Neural cell (in vitro differentiated cells): ENCODE measurements around the gene ANK2. TPM values are rescaled to one million over a fixed set of nuclear protein-coding genes. Genes with fewer than 3 reads are reported as not detected.

Experiments used
- H2AFZ ChIP-seq: fragments of 200-600, 300-800 bp; sonication (generic), shearing (Covaris generic); 2 replicates; pipeline ENCODE4 v1.6.0; 2014; ENCODE audit warnings: low read depth, mild to moderate bottlenecking, antibody characterized with exemption, low read length, moderate library complexity
- H3F3A ChIP-seq: fragments of 200-600 bp; shearing (Covaris generic); 2 replicates; pipeline ENCODE4 v1.6.1; 2016; ENCODE audit warnings: mild to moderate bottlenecking, moderate library complexity, mixed read lengths, antibody characterized with exemption, low read length; ENCODE audit not compliant: insufficient read depth, poor library complexity, severe bottlenecking
- H3K27ac ChIP-seq: fragments of 200-600, 300-800 bp; sonication (generic), shearing (Covaris generic); 2 replicates; pipeline ENCODE4 v1.5.1; 2014; ENCODE audit warnings: mild to moderate bottlenecking, low read length, moderate library complexity
- H3K27me3 ChIP-seq: fragments of 300-800, 200-600 bp; sonication (generic), shearing (Covaris generic); 2 replicates; pipeline ENCODE4 v1.6.0; 2014; ENCODE audit warnings: mild to moderate bottlenecking, low read depth, low read length, moderate library complexity; ENCODE audit not compliant: insufficient read depth
- H3K36me3 ChIP-seq: fragments of 300-800, 200-600 bp; sonication (generic), shearing (Covaris generic); 2 replicates; pipeline ENCODE4 v1.5.1; 2014; ENCODE audit warnings: mild to moderate bottlenecking, antibody characterized with exemption, low read length, moderate library complexity; ENCODE audit not compliant: insufficient read depth
- H3K4me2 ChIP-seq: fragments of 300-800, 200-600 bp; sonication (generic), shearing (Covaris generic); 2 replicates; pipeline ENCODE4 v1.6.0; 2014; ENCODE audit warnings: mild to moderate bottlenecking, low read length
- H3K4me3 ChIP-seq: fragments of 300-800, 200-600 bp; sonication (generic), shearing (Covaris generic); 2 replicates; pipeline ENCODE4 v1.5.1; 2014; ENCODE audit warnings: mild to moderate bottlenecking, low read length, moderate library complexity
- H3K79me2 ChIP-seq: fragments of 200-600 bp; shearing (Covaris generic); replicated peaks from 2 replicates; pipeline ENCODE4 v1.6.0; 2014; ENCODE audit warnings: mild to moderate bottlenecking, low read length, moderate library complexity; ENCODE audit not compliant: insufficient read depth
- H3K9ac ChIP-seq: fragments of 300-800, 200-600 bp; sonication (generic), shearing (Covaris generic); 2 replicates; pipeline ENCODE4 v1.6.1; 2016; ENCODE audit warnings: mild to moderate bottlenecking, low read length, mixed read lengths
- H3K9me2 ChIP-seq: fragments of 200-600 bp; shearing (Covaris generic); 2 replicates; pipeline ENCODE4 v1.6.1; 2016; ENCODE audit warnings: mild to moderate bottlenecking, low read length, mixed read lengths; ENCODE audit not compliant: insufficient read depth
- H3K9me3 ChIP-seq: fragments of 200-600, 300-800 bp; sonication (generic), shearing (Covaris generic); 2 replicates; pipeline ENCODE4 v1.6.1; 2016; ENCODE audit warnings: mild to moderate bottlenecking, mixed run types, low read length, moderate library complexity, mixed read lengths
- H4K20me1 ChIP-seq: fragments of 200-600 bp; shearing (Covaris generic); 2 replicates; pipeline ENCODE4 v1.6.1; 2016; ENCODE audit warnings: mild to moderate bottlenecking, mixed run types; ENCODE audit not compliant: insufficient read depth
- CTCF ChIP-seq: fragments of 450-650 bp; IDR thresholded peaks from 2 replicates; pipeline ENCODE4 v1.5.1; 2014; ENCODE audit warnings: antibody characterized with exemption, mild to moderate bottlenecking, moderate library complexity; ENCODE audit not compliant: poor library complexity, severe bottlenecking
- EP300 ChIP-seq: fragments of 450-650 bp; conservative IDR thresholded peaks from 2 replicates; pipeline ENCODE4 v1.6.1; 2014; ENCODE audit warnings: antibody characterized with exemption, mild to moderate bottlenecking, moderate library complexity; ENCODE audit not compliant: poor library complexity, severe bottlenecking
- EZH2 ChIP-seq: fragments of 200-600, 300-800 bp; shearing (Covaris generic), sonication (generic); IDR thresholded peaks from 2 replicates; pipeline ENCODE4 v1.6.1; 2014; ENCODE audit warnings: antibody characterized with exemption, low read length, borderline replicate concordance, mild to moderate bottlenecking; ENCODE audit not compliant: insufficient read depth, poor library complexity, severe bottlenecking
- MXI1 ChIP-seq: fragments of 450-650 bp; conservative IDR thresholded peaks from 2 replicates; pipeline ENCODE4 v1.6.1; 2014; ENCODE audit warnings: antibody characterized with exemption, mild to moderate bottlenecking; ENCODE audit not compliant: poor library complexity, severe bottlenecking
- POLR2AphosphoS5 ChIP-seq: IDR thresholded peaks from 2 replicates; pipeline ENCODE4 v1.6.1; 2012
- RAD21 ChIP-seq: fragments of 450-650 bp; conservative IDR thresholded peaks from 2 replicates; pipeline ENCODE4 v1.6.1; 2014; ENCODE audit warnings: antibody characterized with exemption, mild to moderate bottlenecking, moderate library complexity
- REST ChIP-seq: IDR thresholded peaks from 2 replicates; pipeline ENCODE4 v1.6.1; 2012; ENCODE audit warnings: borderline replicate concordance
- SMC3 ChIP-seq: fragments of 450-650 bp; conservative IDR thresholded peaks from 2 replicates; pipeline ENCODE4 v1.6.1; 2014; ENCODE audit warnings: antibody characterized with exemption, mild to moderate bottlenecking, moderate library complexity; ENCODE audit not compliant: poor library complexity
- TAF1 ChIP-seq: IDR thresholded peaks from 2 replicates; pipeline ENCODE4 v1.6.1; 2012; ENCODE audit warnings: low read depth
- polyA plus RNA-seq: library from polyadenylated mRNA; depleted of rRNA; stranded (reverse); fragments of >200 nt; gene quantifications from 2 replicates; pipeline ENCODE4 v1.2.3, GENCODE V29; 2014

The ANK2 gene
- polyA plus RNA-seq, 1 donor from 2014 or later = 52.0 TPM

GRCh38 chr4:113289766-113290165 lies 240.3 kb downstream of the ANK2 start:
- Histone ChIP-seq H3K9me3 (no peaks in the 10 kb centered on the region), H3K4me2 (no peak overlapping the region), H3F3A (peaks cover 4% of the 10 kb centered on the region), H3K4me3 (no peak overlapping the region), H4K20me1 (no peaks in the 10 kb centered on the region), H3K36me3 (peaks cover 16% of the 10 kb centered on the region), H3K27me3 (no peaks in the 10 kb centered on the region), H2AFZ (no peak overlapping the region), H3K79me2 (no peaks in the 10 kb centered on the region), H3K9me2 (no peaks in the 10 kb centered on the region), H3K27ac (no peak overlapping the region), H3K9ac (no peak overlapping the region)
- TF ChIP-seq MXI1 (no peak), EZH2 (no peak), TAF1 (no peak), REST (no peak), CTCF (no peak), RAD21 (no peak), POLR2AphosphoS5 (no peak), EP300 (no peak), SMC3 (no peak)

- Histone ChIP-seq H3F3A (peaks cover 4% of the 10 kb centered on the region), H3K4me3 (no peak overlapping the region), H3K9ac (no peak overlapping the region), H3K9me2 (no peaks in the 10 kb centered on the region), H3K9me3 (no peaks in the 10 kb centered on the region), H2AFZ (no peak overlapping the region), H3K27me3 (no peaks in the 10 kb centered on the region), H3K36me3 (peaks cover 16% of the 10 kb centered on the region), H4K20me1 (no peaks in the 10 kb centered on the region), H3K4me2 (no peak overlapping the region), H3K27ac (no peak overlapping the region), H3K79me2 (no peaks in the 10 kb centered on the region)
- TF ChIP-seq EP300 (no peak), RAD21 (no peak), MXI1 (no peak), SMC3 (no peak), CTCF (no peak), REST (no peak)
Measured at GRCh38 chr4:113290666-113291065, 241.2 kb downstream of the ANK2 start.
